WI38 (cell line): Measurements from ENCODE around the gene LZTR1.
"Not testable (repeated sequence)": the region's sequence is repeated elsewhere in the genome, so short reads cannot be mapped to it uniquely, and the experiment has no call there.

Experiments
- H3K4me3 ChIP-seq: 2 replicates; pipeline ENCODE4 v1.5.1; 2011; ENCODE audit warnings: low read depth, mild to moderate bottlenecking, control low read depth, low read length
- TF ChIP-seq, protein P1 (sequence below): IDR thresholded peaks from 2 replicates; pipeline ENCODE4 v1.5.1; 2012; ENCODE audit warnings: low read depth, mild to moderate bottlenecking, control low read depth, low read length

LZTR1 gene

GRCh38 chr22:20940904-20941385, 41.2 kb upstream of the LZTR1 start:
- TF ChIP-seq, protein P1, sequence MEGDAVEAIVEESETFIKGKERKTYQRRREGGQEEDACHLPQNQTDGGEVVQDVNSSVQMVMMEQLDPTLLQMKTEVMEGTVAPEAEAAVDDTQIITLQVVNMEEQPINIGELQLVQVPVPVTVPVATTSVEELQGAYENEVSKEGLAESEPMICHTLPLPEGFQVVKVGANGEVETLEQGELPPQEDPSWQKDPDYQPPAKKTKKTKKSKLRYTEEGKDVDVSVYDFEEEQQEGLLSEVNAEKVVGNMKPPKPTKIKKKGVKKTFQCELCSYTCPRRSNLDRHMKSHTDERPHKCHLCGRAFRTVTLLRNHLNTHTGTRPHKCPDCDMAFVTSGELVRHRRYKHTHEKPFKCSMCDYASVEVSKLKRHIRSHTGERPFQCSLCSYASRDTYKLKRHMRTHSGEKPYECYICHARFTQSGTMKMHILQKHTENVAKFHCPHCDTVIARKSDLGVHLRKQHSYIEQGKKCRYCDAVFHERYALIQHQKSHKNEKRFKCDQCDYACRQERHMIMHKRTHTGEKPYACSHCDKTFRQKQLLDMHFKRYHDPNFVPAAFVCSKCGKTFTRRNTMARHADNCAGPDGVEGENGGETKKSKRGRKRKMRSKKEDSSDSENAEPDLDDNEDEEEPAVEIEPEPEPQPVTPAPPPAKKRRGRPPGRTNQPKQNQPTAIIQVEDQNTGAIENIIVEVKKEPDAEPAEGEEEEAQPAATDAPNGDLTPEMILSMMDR: no peak
- H3K4me3 ChIP-seq: no peak overlapping the region

DNA sequence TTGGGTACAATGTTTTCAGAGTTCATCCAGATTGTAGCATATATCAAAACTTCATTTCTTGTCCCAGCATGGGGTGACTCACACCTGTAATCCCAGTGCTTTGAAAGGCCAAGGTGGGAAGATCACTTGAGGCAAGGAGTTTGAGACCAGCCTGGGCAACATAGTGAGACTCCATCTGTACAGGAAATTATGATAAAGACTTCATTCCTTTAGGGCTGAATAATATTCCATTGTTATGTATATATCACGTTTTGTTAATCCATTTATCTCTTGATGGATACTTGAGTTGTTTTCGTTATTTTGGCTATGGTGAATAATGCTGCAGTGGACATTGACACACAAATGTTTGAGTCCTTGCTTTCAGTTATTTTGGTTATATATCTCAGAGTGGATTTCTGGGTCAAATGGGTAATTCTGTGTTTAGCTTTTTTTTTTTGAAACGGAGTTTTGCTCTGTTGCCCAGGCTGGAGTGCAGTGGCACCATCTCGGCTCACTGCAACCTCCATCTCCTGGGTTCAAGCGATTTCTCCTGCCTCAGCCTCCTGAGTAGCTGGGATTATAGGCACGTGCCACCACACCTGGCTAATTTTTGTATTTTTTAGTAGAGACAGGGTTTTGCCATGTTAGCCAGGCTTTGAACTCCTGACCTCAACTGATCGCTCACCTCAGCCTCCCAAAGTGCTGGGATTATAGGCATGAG, 39.7 kb upstream of the LZTR1 start:
- not testable (repeated sequence) for H3K4me3 ChIP-seq

GRCh38 chr22:20943104-20943933, 38.8 kb upstream of the LZTR1 start:
- H3K4me3 ChIP-seq: no peak overlapping the region
- TF ChIP-seq, protein P1: no peak

DNA sequence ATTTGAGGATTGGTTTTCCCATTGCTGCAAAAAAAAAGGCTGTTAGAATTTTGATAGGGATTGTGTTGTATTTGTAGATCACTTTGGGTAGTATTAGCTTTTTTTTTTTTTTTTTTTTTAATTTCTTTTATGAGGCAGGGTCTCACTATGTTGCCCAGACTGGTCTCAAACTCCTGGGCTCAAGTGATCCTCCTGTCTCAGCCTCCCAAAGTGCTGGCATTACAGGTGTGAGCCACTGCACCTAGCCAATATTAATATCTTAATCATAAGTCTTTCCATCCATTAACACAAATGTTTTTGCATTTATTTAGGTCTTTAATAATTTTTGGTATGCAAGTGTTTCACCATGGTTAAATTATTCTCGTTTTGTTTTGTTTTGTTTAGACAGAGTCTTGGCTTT, 38.1 kb upstream of the LZTR1 start:
- no peak overlapping the region for H3K4me3 ChIP-seq
- TF ChIP-seq, protein P1: no peak

DNA sequence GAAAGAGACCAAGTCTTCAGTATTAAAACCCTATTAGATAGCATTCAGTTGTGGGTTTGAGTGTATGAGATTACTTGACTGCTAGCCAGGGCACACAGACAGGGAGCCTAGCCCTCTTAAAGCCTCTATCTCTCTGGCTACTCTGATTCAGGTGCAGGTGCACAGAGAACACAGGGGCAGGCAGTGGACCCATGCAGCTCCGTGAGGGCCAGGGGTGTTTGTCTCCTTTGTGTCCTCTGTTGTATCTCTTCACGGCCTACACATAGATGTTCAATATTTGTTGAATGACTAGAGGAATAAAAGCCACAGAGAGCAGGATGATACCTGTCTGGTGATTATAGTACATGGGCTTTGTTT, 36.5 kb upstream of the LZTR1 start:
- TF ChIP-seq, protein P1: no peak
- H3K4me3 ChIP-seq: no peak overlapping the region

- TF ChIP-seq, protein P1: no peak
- no peak overlapping the region for H3K4me3 ChIP-seq
Measured at GRCh38 chr22:20946080-20946986, 35.8 kb upstream of the LZTR1 start.

GRCh38 chr22:20946991-20947390, 35.1 kb upstream of the LZTR1 start:
- no peak overlapping the region for H3K4me3 ChIP-seq

More at GRCh38 chr22:20946991-20947390, 35.1 kb upstream of the LZTR1 start:
- TF ChIP-seq, protein P1: no peak
